HEK293 (cell line): Measurements from ENCODE around the gene SNTG2.

ENCODE experiments used
- CTCF ChIA-PET: fragments of 350-600 bp; formaldehyde crosslinking; extraction: SDS; loops from one replicate; lab custom pipeline; 2021; ENCODE audit warnings: antibody characterized with exemption; lab: Yijun Ruan, JAX
- POLR2A ChIA-PET: fragments of 300-600 bp; formaldehyde crosslinking; extraction: SDS; loops from one replicate; lab custom pipeline; 2020; ENCODE audit warnings: antibody characterized with exemption, inconsistent platforms; lab: Yijun Ruan, JAX
- H3K27ac ChIP-seq: fragments of 200-500 bp; sonication (Bioruptor generic); 2 replicates; pipeline ENCODE4 v1.5.1; 2014; ENCODE audit warnings: low read depth, low read length, control low read depth, inconsistent platforms; ENCODE audit errors: extremely low read depth
- H3K36me3 ChIP-seq, 2 experiments: fragments of 200-500 bp in 1 of 2; sonication (Bioruptor generic) in 1 of 2; 1 replicate in 1 of 2; 2 replicates in 1 of 2; pipeline ENCODE4 v1.5.1; 2014 to 2017; ENCODE audit warnings: inconsistent platforms in 2 of 2, low read length in 2 of 2; ENCODE audit not compliant: control insufficient read depth in 2 of 2, insufficient read depth in 1 of 2
- H3K4me1 ChIP-seq: fragments of 200-500 bp; sonication (Bioruptor generic); 2 replicates; pipeline ENCODE4 v1.5.1; 2014; ENCODE audit warnings: mild to moderate bottlenecking, low read length, inconsistent platforms; ENCODE audit not compliant: control insufficient read depth, insufficient read depth
- H3K4me3 ChIP-seq: 2 replicates; pipeline ENCODE4 v1.5.1; 2011; ENCODE audit warnings: low read depth, mild to moderate bottlenecking, control low read depth, low read length, moderate library complexity
- H3K9me3 ChIP-seq: fragments of 200-500 bp; sonication (Bioruptor generic); 2 replicates; pipeline ENCODE4 v1.5.1; 2014; ENCODE audit warnings: low read depth, low read length, inconsistent platforms; ENCODE audit not compliant: control insufficient read depth, insufficient read depth
- AEBP2 ChIP-seq: fragments of 450-650 bp; formaldehyde crosslinking; IDR thresholded peaks from 2 replicates; pipeline ENCODE4 v1.5.1; 2016; ENCODE audit warnings: missing biosample characterization, missing genetic modification characterization, borderline replicate concordance
- GLI4 ChIP-seq: fragments of 450-650 bp; formaldehyde crosslinking; IDR thresholded peaks from 2 replicates; pipeline ENCODE4 v1.5.1; 2016; ENCODE audit warnings: missing biosample characterization, missing genetic modification characterization
- HOXD13 ChIP-seq: sonication (generic); formaldehyde crosslinking; IDR thresholded peaks from 2 replicates; pipeline ENCODE4 v1.8.0; 2022; ENCODE audit warnings: missing genetic modification reagents, borderline replicate concordance
- KLF9 ChIP-seq: fragments of 450-650 bp; formaldehyde crosslinking; IDR thresholded peaks from 2 replicates; pipeline ENCODE4 v1.5.1; 2016; ENCODE audit warnings: missing biosample characterization, missing genetic modification characterization, low read depth
- MEIS1 ChIP-seq: sonication (generic); formaldehyde crosslinking; IDR thresholded peaks from 2 replicates; pipeline ENCODE4 v1.8.1; 2022; ENCODE audit warnings: missing genetic modification reagents, mild to moderate bottlenecking, borderline replicate concordance
- SALL2 ChIP-seq: fragments of 450-650 bp; formaldehyde crosslinking; IDR thresholded peaks from 2 replicates; pipeline ENCODE4 v1.5.0; 2017; ENCODE audit warnings: missing biosample characterization, mild to moderate bottlenecking, missing genetic modification characterization, borderline replicate concordance
- SP3 ChIP-seq: fragments of 450-650 bp; formaldehyde crosslinking; IDR thresholded peaks from 2 replicates; pipeline ENCODE4 v1.5.1; 2016; ENCODE audit warnings: missing biosample characterization, missing genetic modification characterization
- ZIC2 ChIP-seq: fragments of 450-650 bp; formaldehyde crosslinking; IDR thresholded peaks from 2 replicates; pipeline ENCODE4 v1.5.1; 2016; ENCODE audit warnings: missing biosample characterization, missing genetic modification characterization
- ZNF2 ChIP-seq: fragments of 450-650 bp; formaldehyde crosslinking; IDR thresholded peaks from 2 replicates; pipeline ENCODE4 v1.5.1; 2016; ENCODE audit warnings: missing biosample characterization, missing genetic modification characterization
- ZNF335 ChIP-seq: fragments of 450-650 bp; formaldehyde crosslinking; conservative IDR thresholded peaks from 2 replicates; pipeline ENCODE4 v1.5.1; 2016; ENCODE audit warnings: missing biosample characterization, missing genetic modification characterization
- ZNF394 ChIP-seq: fragments of 450-650 bp; formaldehyde crosslinking; IDR thresholded peaks from 2 replicates; pipeline ENCODE4 v1.5.1; 2016; ENCODE audit warnings: missing biosample characterization, missing genetic modification characterization, mild to moderate bottlenecking, moderate library complexity, borderline replicate concordance
- ZNF404 ChIP-seq: fragments of 450-650 bp; formaldehyde crosslinking; IDR thresholded peaks from 2 replicates; pipeline ENCODE4 v1.5.1; 2017; ENCODE audit warnings: missing biosample characterization, missing genetic modification characterization
- ZNF521 ChIP-seq: fragments of 450-650 bp; formaldehyde crosslinking; IDR thresholded peaks from 2 replicates; pipeline ENCODE4 v1.5.1; 2017; ENCODE audit warnings: missing biosample characterization, mild to moderate bottlenecking, missing genetic modification characterization
- ZNF791 ChIP-seq: fragments of 450-650 bp; formaldehyde crosslinking; IDR thresholded peaks from 2 replicates; pipeline ENCODE4 v1.5.1; 2016; ENCODE audit warnings: missing biosample characterization, missing genetic modification characterization
- TF ChIP-seq, protein P1 (sequence below): fragments of 450-650 bp; formaldehyde crosslinking; IDR thresholded peaks from 2 replicates; pipeline ENCODE4 v1.5.1; 2016; ENCODE audit warnings: missing biosample characterization, missing genetic modification characterization
- TF ChIP-seq, protein P2 (sequence below): fragments of 450-650 bp; formaldehyde crosslinking; IDR thresholded peaks from 2 replicates; pipeline ENCODE4 v1.5.1; 2016; ENCODE audit warnings: missing biosample characterization, missing genetic modification characterization
- TF ChIP-seq, protein P3 (sequence below): fragments of 450-650 bp; formaldehyde crosslinking; IDR thresholded peaks from 2 replicates; pipeline ENCODE4; 2016; ENCODE audit warnings: missing biosample characterization, missing genetic modification characterization
- TF ChIP-seq, protein P4 (sequence below): fragments of 450-650 bp; formaldehyde crosslinking; IDR thresholded peaks from 2 replicates; pipeline ENCODE4 v1.5.1; 2016; ENCODE audit warnings: missing biosample characterization, missing genetic modification characterization

SNTG2 gene

DNA sequence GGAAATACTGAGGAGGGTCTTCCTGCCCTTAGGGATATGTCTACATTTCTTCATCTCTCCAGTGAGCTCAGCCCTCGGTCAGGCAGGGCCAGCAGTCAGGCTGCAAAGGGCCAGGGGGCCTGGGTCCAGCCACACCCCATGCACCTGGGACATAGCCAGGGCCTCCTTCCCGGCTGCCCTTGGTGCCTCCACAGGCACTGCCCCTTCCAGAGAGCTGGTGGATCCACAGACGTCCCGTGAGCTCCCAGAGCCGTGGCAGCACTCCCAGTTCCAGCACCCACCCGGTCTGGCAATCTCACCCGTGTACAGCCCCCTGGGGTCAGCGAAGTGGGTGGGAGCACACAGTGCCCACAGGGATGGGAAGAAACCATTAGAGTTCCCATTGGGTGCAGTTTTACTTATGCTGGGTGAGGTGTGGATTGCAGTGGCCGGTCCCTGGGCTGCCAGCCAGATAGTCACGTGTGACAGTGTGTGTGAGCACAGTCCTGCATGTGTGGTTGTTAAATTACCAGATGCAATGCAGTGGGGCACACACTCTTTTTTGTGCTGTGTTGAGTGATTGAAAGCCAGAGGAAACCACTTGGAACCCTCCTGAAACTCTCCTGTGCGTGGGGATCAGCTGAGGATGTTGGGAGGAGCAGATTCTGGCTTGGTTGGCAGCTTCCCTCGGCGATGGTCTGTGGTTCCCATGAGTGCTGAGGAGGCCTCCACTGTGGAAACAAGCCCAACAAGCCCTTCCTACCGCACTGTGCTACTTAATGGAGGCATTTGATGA is 131.0 kb downstream of the SNTG2 start:
- TF ChIP-seq SP3 (tag by site-specific recombination), result no peak
- TF ChIP-seq ZNF791 (tag by site-specific recombination), result no peak
- TF ChIP-seq SALL2, result no peak
- TF ChIP-seq, protein P1, sequence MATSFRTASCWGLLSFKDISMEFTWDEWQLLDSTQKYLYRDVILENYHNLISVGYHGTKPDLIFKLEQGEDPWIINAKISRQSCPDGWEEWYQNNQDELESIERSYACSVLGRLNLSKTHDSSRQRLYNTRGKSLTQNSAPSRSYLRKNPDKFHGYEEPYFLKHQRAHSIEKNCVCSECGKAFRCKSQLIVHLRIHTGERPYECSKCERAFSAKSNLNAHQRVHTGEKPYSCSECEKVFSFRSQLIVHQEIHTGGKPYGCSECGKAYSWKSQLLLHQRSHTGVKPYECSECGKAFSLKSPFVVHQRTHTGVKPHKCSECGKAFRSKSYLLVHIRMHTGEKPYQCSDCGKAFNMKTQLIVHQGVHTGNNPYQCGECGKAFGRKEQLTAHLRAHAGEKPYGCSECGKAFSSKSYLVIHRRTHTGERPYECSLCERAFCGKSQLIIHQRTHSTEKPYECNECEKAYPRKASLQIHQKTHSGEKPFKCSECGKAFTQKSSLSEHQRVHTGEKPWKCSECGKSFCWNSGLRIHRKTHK, result no peak
- TF ChIP-seq, protein P2, sequence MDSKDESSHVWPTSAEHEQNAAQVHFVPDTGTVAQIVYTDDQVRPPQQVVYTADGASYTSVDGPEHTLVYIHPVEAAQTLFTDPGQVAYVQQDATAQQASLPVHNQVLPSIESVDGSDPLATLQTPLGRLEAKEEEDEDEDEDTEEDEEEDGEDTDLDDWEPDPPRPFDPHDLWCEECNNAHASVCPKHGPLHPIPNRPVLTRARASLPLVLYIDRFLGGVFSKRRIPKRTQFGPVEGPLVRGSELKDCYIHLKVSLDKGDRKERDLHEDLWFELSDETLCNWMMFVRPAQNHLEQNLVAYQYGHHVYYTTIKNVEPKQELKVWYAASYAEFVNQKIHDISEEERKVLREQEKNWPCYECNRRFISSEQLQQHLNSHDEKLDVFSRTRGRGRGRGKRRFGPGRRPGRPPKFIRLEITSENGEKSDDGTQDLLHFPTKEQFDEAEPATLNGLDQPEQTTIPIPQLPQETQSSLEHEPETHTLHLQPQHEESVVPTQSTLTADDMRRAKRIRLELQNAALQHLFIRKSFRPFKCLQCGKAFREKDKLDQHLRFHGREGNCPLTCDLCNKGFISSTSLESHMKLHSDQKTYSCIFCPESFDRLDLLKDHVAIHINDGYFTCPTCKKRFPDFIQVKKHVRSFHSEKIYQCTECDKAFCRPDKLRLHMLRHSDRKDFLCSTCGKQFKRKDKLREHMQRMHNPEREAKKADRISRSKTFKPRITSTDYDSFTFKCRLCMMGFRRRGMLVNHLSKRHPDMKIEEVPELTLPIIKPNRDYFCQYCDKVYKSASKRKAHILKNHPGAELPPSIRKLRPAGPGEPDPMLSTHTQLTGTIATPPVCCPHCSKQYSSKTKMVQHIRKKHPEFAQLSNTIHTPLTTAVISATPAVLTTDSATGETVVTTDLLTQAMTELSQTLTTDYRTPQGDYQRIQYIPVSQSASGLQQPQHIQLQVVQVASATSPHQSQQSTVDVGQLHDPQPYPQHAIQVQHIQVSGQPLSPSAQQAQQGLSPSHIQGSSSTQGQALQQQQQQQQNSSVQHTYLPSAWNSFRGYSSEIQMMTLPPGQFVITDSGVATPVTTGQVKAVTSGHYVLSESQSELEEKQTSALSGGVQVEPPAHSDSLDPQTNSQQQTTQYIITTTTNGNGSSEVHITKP (tag by site-specific recombination), result peak; percentile 25; the same call in 1 of the 2 replicates
- TF ChIP-seq ZNF335 (tag by site-specific recombination), result no peak
- no peak overlapping the region for H3K27ac ChIP-seq
- POLR2A ChIA-PET, result no interaction called here
- H3K36me3 ChIP-seq, result no peaks in the 10 kb centered on the region
- no peaks in the 10 kb centered on the region for H3K4me1 ChIP-seq
- CTCF ChIA-PET, result interaction anchor here (0.6 kb wide), 1 partner anchor 17 kb away, joined by 4 read pairs; no protein-coding TSS in a partner anchor
- H3K9me3 ChIP-seq, result no peaks in the 10 kb centered on the region
- no peak overlapping the region for H3K4me3 ChIP-seq

GRCh38 chr2:1082456-1083205 is 132.0 kb downstream of the SNTG2 start:
- ChIA-PET CTCF (no interaction called here), POLR2A (no interaction called here)
- Histone ChIP-seq H3K9me3 (no peaks in the 10 kb centered on the region), H3K27ac (no peak overlapping the region), H3K4me1 (no peaks in the 10 kb centered on the region), H3K4me3 (no peak overlapping the region), H3K36me3 (no peaks in the 10 kb centered on the region)
- TF ChIP-seq HOXD13 (CRISPR knock-in tag), result no peak
- no peak for TF ChIP-seq ZIC2 (tag by site-specific recombination)
- TF ChIP-seq MEIS1 (CRISPR knock-in tag), result no peak
- TF ChIP-seq ZNF394 (tag by site-specific recombination), result no peak

- no peaks in the 10 kb centered on the region for H3K36me3 ChIP-seq
- H3K4me3 ChIP-seq, result no peak overlapping the region
- CTCF ChIA-PET, result no interaction called here
- no peaks in the 10 kb centered on the region for H3K9me3 ChIP-seq
- POLR2A ChIA-PET, result no interaction called here
- H3K27ac ChIP-seq, result no peak overlapping the region
- H3K4me1 ChIP-seq, result no peaks in the 10 kb centered on the region
- TF ChIP-seq, protein P3, sequence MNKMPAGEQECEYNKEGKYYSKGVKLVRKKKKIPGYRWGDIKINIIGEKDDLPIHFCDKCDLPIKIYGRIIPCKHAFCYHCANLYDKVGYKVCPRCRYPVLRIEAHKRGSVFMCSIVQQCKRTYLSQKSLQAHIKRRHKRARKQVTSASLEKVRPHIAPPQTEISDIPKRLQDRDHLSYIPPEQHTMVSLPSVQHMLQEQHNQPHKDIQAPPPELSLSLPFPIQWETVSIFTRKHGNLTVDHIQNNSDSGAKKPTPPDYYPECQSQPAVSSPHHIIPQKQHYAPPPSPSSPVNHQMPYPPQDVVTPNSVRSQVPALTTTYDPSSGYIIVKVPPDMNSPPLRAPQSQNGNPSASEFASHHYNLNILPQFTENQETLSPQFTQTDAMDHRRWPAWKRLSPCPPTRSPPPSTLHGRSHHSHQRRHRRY (tag by site-specific recombination), result no peak
- no peak for TF ChIP-seq ZNF521 (tag by site-specific recombination)
- TF ChIP-seq KLF9 (tag by site-specific recombination), result no peak
- TF ChIP-seq AEBP2 (tag by site-specific recombination), result no peak
- TF ChIP-seq ZNF404 (tag by site-specific recombination), result no peak
- TF ChIP-seq ZNF2 (tag by site-specific recombination), result no peak
- TF ChIP-seq, protein P4, sequence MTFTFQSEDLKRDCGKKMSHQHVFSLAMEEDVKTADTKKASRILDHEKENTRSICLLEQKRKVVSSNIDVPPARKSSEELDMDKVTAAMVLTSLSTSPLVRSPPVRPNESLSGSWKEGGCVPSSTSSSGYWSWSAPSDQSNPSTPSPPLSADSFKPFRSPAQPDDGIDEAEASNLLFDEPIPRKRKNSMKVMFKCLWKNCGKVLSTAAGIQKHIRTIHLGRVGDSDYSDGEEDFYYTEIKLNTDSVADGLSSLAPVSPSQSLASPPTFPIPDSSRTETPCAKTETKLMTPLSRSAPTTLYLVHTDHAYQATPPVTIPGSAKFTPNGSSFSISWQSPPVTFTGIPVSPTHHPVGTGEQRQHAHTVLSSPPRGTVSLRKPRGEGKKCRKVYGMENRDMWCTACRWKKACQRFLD (tag by site-specific recombination), result no peak
- no peak for TF ChIP-seq GLI4 (tag by site-specific recombination)
These were observed 137.7 kb downstream of the SNTG2 start for GRCh38 chr2:1088192-1088860.
